DND-41 (cell line): ENCODE results near the gene KISS1.

ENCODE experiments used
- ATAC-seq: fragments of 200-7000 bp; cut with Tn5 transposase; 3 replicates; pipeline ENCODE4 v1.9.1; 2021; ENCODE audit warnings: low read depth; ENCODE audit not compliant: insufficient read depth
- DNase-seq: peaks from one replicate; pipeline ENCODE4 v3.0.0-alpha.2; 2020
- H2AFZ ChIP-seq: 2 replicates; pipeline ENCODE4 v1.6.0; 2012; ENCODE audit warnings: low read depth, low read length
- H3K27ac ChIP-seq: 2 replicates; pipeline ENCODE4 v1.5.1; 2012; ENCODE audit warnings: low read length, inconsistent platforms
- H3K27me3 ChIP-seq: fragments of 200-600 bp; sonication (generic); 2 replicates; pipeline ENCODE4 v1.6.0; 2012; ENCODE audit warnings: low read length, mild to moderate bottlenecking, inconsistent platforms; ENCODE audit not compliant: insufficient read depth, poor library complexity
- H3K36me3 ChIP-seq: 2 replicates; pipeline ENCODE4 v1.5.1; 2012; ENCODE audit warnings: low read length, inconsistent platforms; ENCODE audit not compliant: insufficient read depth
- H3K4me1 ChIP-seq: 2 replicates; pipeline ENCODE4 v1.5.1; 2012; ENCODE audit warnings: mild to moderate bottlenecking, low read length; ENCODE audit not compliant: insufficient read depth
- H3K4me2 ChIP-seq: 2 replicates; pipeline ENCODE4 v1.6.0; 2012; ENCODE audit warnings: mild to moderate bottlenecking, moderate library complexity, low read length, inconsistent platforms; ENCODE audit not compliant: insufficient read depth
- H3K4me3 ChIP-seq, 2 experiments: fragments of 200-600 bp in 1 of 2; shearing (Covaris generic) in 1 of 2; 2 replicates each; pipeline ENCODE4 v1.5.1; 2012 to 2016; ENCODE audit warnings: inconsistent platforms in 2 of 2, low read length in 2 of 2, mild to moderate bottlenecking in 2 of 2, low read depth in 1 of 2, moderate library complexity in 1 of 2
- H3K79me2 ChIP-seq: 2 replicates; pipeline ENCODE4 v1.6.0; 2012; ENCODE audit warnings: low read length, inconsistent platforms; ENCODE audit not compliant: insufficient read depth
- H3K9ac ChIP-seq: 2 replicates; pipeline ENCODE4 v1.6.0; 2012; ENCODE audit warnings: low read depth, mild to moderate bottlenecking, inconsistent platforms, low read length, moderate library complexity
- H3K9me3 ChIP-seq: 2 replicates; pipeline ENCODE4 v1.5.1; 2012; ENCODE audit warnings: low read length, moderate library complexity, mild to moderate bottlenecking, inconsistent platforms; ENCODE audit not compliant: insufficient read depth, severe bottlenecking
- H4K20me1 ChIP-seq: 2 replicates; pipeline ENCODE4 v1.6.0; 2012; ENCODE audit warnings: low read length; ENCODE audit not compliant: insufficient read depth
- CTCF ChIP-seq: IDR thresholded peaks from 2 replicates; pipeline ENCODE4 v1.5.1; 2012; ENCODE audit warnings: borderline replicate concordance, low read length, moderate library complexity, mild to moderate bottlenecking; ENCODE audit not compliant: poor library complexity, severe bottlenecking; ENCODE audit errors: extremely low read depth
- EZH2 ChIP-seq: IDR thresholded peaks from 3 replicates; pipeline ENCODE4 v1.6.1; 2012; ENCODE audit warnings: borderline replicate concordance, low read depth, mild to moderate bottlenecking, moderate library complexity, low read length, inconsistent platforms; ENCODE audit not compliant: severe bottlenecking

The KISS1 gene

DNA sequence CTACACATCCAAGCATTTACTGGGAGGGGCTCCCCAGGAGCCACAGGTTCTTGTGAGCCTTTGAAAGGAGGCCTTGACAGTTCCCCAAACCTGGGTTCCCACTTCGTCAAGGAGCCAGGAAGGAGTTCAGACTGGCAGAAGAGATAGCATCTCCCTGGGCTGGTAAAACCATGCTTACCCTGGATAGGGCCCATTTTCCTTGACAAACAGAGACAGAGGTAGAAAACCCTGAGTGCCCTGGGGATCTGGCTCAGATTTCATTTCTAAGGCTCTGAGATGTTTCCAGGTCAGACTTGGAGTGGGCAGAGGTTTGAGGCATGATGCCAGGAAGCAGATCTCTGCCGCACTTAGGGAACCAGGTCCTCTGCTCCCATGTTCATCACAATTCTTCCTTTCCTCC lies 47.2 kb downstream of the KISS1 start:
- no peak overlapping the region for H3K4me3 ChIP-seq
- DNase-seq (no peak), ATAC-seq (no peak)
- H3K36me3 ChIP-seq = no peaks in the 10 kb centered on the region
- H3K27me3 ChIP-seq = no peaks in the 10 kb centered on the region
- H3K27ac ChIP-seq = no peak overlapping the region
- no peaks in the 10 kb centered on the region for H3K79me2 ChIP-seq
- H4K20me1 ChIP-seq = no peaks in the 10 kb centered on the region; the same call in 1 of the 2 replicates
- no peaks in the 10 kb centered on the region for H3K4me1 ChIP-seq
- H2AFZ ChIP-seq = no peak overlapping the region
- TF ChIP-seq EZH2 = no peak
- TF ChIP-seq CTCF = no peak
- H3K9ac ChIP-seq = no peak overlapping the region
- no peaks in the 10 kb centered on the region for H3K9me3 ChIP-seq
- no peak overlapping the region for H3K4me2 ChIP-seq

GRCh38 chr1:204147406-204148383 lies 48.6 kb downstream of the KISS1 start:
- TF ChIP-seq EZH2 (no peak), CTCF (no peak)
- H3K79me2 ChIP-seq = no peaks in the 10 kb centered on the region
- no peaks in the 10 kb centered on the region for H3K9me3 ChIP-seq
- no peaks in the 10 kb centered on the region for H3K4me1 ChIP-seq
- DNase-seq (no peak), ATAC-seq (no peak)
- H3K4me2 ChIP-seq = no peak overlapping the region
- no peaks in the 10 kb centered on the region for H4K20me1 ChIP-seq
- H3K27ac ChIP-seq = no peak overlapping the region
- no peaks in the 10 kb centered on the region for H3K27me3 ChIP-seq
- no peaks in the 10 kb centered on the region for H3K36me3 ChIP-seq
- no peak overlapping the region for H2AFZ ChIP-seq
- no peak overlapping the region for H3K9ac ChIP-seq
- H3K4me3 ChIP-seq = no peak overlapping the region

DNA sequence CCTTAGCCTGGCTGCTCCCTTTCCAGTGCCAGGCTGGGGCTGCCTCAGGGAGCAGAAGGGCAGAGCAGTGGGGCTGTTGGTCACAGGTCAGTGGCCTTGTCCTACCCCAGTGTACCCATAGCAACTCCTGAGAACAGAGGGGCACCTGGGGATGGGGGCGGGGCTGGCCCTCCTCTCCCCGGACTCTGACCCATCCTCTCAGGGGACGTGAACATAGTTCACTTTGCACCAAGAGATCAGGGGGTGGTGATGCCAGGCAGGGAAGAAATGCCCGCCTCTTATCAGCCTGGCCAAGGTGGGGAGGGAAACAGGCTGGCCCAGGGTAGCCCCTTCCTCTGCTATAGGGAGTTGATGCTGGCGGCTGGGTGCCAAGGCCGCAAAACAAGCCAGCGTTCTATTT lies 49.3 kb downstream of the KISS1 start:
- no peak for TF ChIP-seq EZH2
- no peak for TF ChIP-seq CTCF
- no peak for DNase-seq
- no peaks in the 10 kb centered on the region for H3K4me1 ChIP-seq
- no peak overlapping the region for H3K4me2 ChIP-seq
- no peak overlapping the region for H2AFZ ChIP-seq
- no peak overlapping the region for H3K9ac ChIP-seq
- H3K36me3 ChIP-seq = no peaks in the 10 kb centered on the region
- no peaks in the 10 kb centered on the region for H3K9me3 ChIP-seq
- H3K4me3 ChIP-seq = no peak overlapping the region
- H3K27me3 ChIP-seq = no peaks in the 10 kb centered on the region
- H3K27ac ChIP-seq = no peak overlapping the region
- H4K20me1 ChIP-seq = no peaks in the 10 kb centered on the region
- H3K79me2 ChIP-seq = no peaks in the 10 kb centered on the region
- ATAC-seq = no peak
